Measurements from ENCODE around the gene SMPX.

SMPX gene

DNA sequence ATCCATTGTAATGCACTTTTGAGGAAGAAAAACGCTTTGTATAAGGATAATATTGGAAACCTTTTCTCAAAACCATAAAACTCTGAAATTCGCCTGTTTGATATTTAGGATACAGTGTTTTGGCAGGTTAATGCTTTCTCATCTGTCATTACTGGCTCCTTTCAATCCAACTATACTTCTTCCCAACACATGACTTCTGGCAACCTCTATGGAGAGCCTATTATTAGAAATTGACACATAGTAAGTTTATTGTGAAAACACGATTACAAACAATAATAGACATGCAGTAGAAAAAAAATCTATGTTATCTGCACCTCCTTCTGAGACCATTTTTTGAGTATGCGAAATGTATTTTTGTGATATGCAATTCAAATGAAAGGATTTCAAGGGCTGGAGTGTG lies 95.2 kb downstream of the SMPX start:
- H3K9me3 ChIP-seq (replicated peaks in 1 of 2; ENCODE audit: control insufficient read depth in 2 of 2, insufficient read depth in 1 of 2, low read depth in 1 of 2, low read length in 2 of 2) = no peaks in the 10 kb centered on the region
- H3K18ac ChIP-seq (ENCODE audit: low read length) = no peak overlapping the region
- no CpG with 5 or more reads among the region's 4 CpGs for WGBS, 2 donors (ENCODE audit: extremely low coverage in 2 of 2, insufficient read length in 2 of 2, insufficient replicate concordance in 1 of 2)
- no peaks in the 10 kb centered on the region for H3K27me3 ChIP-seq (ENCODE audit: control insufficient read depth in 3 of 3, insufficient read depth in 3 of 3, low read depth in 1 of 3, low read length in 3 of 3)
- H4K8ac ChIP-seq (ENCODE audit: low read depth, low read length) = no peak overlapping the region
- no peaks in the 10 kb centered on the region for H3K4me1 ChIP-seq (ENCODE audit: control insufficient read depth in 2 of 2, insufficient read depth in 1 of 2, low read depth in 1 of 2, low read length in 2 of 2)
- H3K4ac ChIP-seq (ENCODE audit: low read length) = no peak overlapping the region
- H3K4me2 ChIP-seq (ENCODE audit: insufficient read depth, low read length, poor library complexity, severe bottlenecking) = no peak overlapping the region
- no peak overlapping the region for H2AK5ac ChIP-seq (ENCODE audit: low read depth, low read length)
- H3K14ac ChIP-seq (ENCODE audit: low read length) = no peak overlapping the region
- H3K23ac ChIP-seq (ENCODE audit: low read depth, low read length, poor library complexity) = no peak overlapping the region
- no peak overlapping the region for H3K9ac ChIP-seq (ENCODE audit: low read depth, low read length, poor library complexity)
- H4K91ac ChIP-seq (ENCODE audit: low read depth, low read length, poor library complexity) = no peak overlapping the region
- no peak overlapping the region for H2AFZ ChIP-seq (ENCODE audit: low read length)
- no peak overlapping the region for H2BK15ac ChIP-seq (ENCODE audit: low read length)
- H3K4me3 ChIP-seq (ENCODE audit: low read length in 2 of 2) = no peak overlapping the region
- no peak overlapping the region for H2BK12ac ChIP-seq (ENCODE audit: low read length)
- no peak for DNase-seq (ENCODE audit: low spot score)
- no peaks in the 10 kb centered on the region for H3K36me3 ChIP-seq (replicated peaks in 1 of 2; ENCODE audit: control insufficient read depth in 2 of 2, insufficient read depth in 2 of 2, low read length in 2 of 2)
- H2BK120ac ChIP-seq (ENCODE audit: low read depth, low read length) = no peak overlapping the region
- H3K27ac ChIP-seq (replicated peaks; ENCODE audit: low read length) = no peak overlapping the region
- H2BK5ac ChIP-seq (ENCODE audit: low read length) = no peak overlapping the region
- no peaks in the 10 kb centered on the region for H3K79me1 ChIP-seq (ENCODE audit: low read depth, low read length)

GRCh38 chrX:21661316-21661715 lies 96.6 kb downstream of the SMPX start:
- Histone ChIP-seq H4K8ac (ENCODE audit: low read depth, low read length) (no peak overlapping the region), H3K23ac (ENCODE audit: low read depth, low read length, poor library complexity) (no peak overlapping the region), H3K4me3 (ENCODE audit: low read length in 2 of 2) (no peak overlapping the region), H4K91ac (ENCODE audit: low read depth, low read length, poor library complexity) (no peak overlapping the region), H3K14ac (ENCODE audit: low read length) (no peak overlapping the region), H3K79me1 (ENCODE audit: low read depth, low read length) (no peaks in the 10 kb centered on the region), H3K4me2 (ENCODE audit: insufficient read depth, low read length, poor library complexity, severe bottlenecking) (no peak overlapping the region), H3K4me1 (ENCODE audit: control insufficient read depth in 2 of 2, insufficient read depth in 1 of 2, low read depth in 1 of 2, low read length in 2 of 2) (no peaks in the 10 kb centered on the region), H3K4ac (ENCODE audit: low read length) (no peak overlapping the region), H3K9me3 (replicated peaks in 1 of 2; ENCODE audit: control insufficient read depth in 2 of 2, insufficient read depth in 1 of 2, low read depth in 1 of 2, low read length in 2 of 2) (no peaks in the 10 kb centered on the region), H2AFZ (ENCODE audit: low read length) (no peak overlapping the region), H2BK15ac (ENCODE audit: low read length) (no peak overlapping the region), H2BK5ac (ENCODE audit: low read length) (no peak overlapping the region), H3K27ac (replicated peaks; ENCODE audit: low read length) (no peak overlapping the region), H2AK5ac (ENCODE audit: low read depth, low read length) (no peak overlapping the region), H3K18ac (ENCODE audit: low read length) (no peak overlapping the region), H3K9ac (ENCODE audit: low read depth, low read length, poor library complexity) (no peak overlapping the region), H3K36me3 (replicated peaks in 1 of 2; ENCODE audit: control insufficient read depth in 2 of 2, insufficient read depth in 2 of 2, low read length in 2 of 2) (no peaks in the 10 kb centered on the region), H2BK120ac (ENCODE audit: low read depth, low read length) (no peak overlapping the region), H3K27me3 (ENCODE audit: control insufficient read depth in 3 of 3, insufficient read depth in 3 of 3, low read depth in 1 of 3, low read length in 3 of 3) (no peaks in the 10 kb centered on the region), H2BK12ac (ENCODE audit: low read length) (no peak overlapping the region)
- no CpG with 5 or more reads among the region's 6 CpGs for WGBS, 2 donors (ENCODE audit: extremely low coverage in 2 of 2, insufficient read length in 2 of 2, insufficient replicate concordance in 1 of 2)
- no peak for DNase-seq (ENCODE audit: low spot score)

GRCh38 chrX:21660156-21660555 lies 97.8 kb downstream of the SMPX start:
- no peak overlapping the region for H2BK12ac ChIP-seq (ENCODE audit: low read length)

GRCh38 chrX:21659320-21659719 lies 98.6 kb downstream of the SMPX start:
- H2BK15ac ChIP-seq (ENCODE audit: low read length) = no peak overlapping the region
- no peak overlapping the region for H2AK5ac ChIP-seq (ENCODE audit: low read depth, low read length)
- H3K4me1 ChIP-seq (ENCODE audit: control insufficient read depth in 2 of 2, insufficient read depth in 1 of 2, low read depth in 1 of 2, low read length in 2 of 2) = no peaks in the 10 kb centered on the region
- H3K9me3 ChIP-seq (replicated peaks in 1 of 2; ENCODE audit: control insufficient read depth in 2 of 2, insufficient read depth in 1 of 2, low read depth in 1 of 2, low read length in 2 of 2) = no peaks in the 10 kb centered on the region
- H3K18ac ChIP-seq (ENCODE audit: low read length) = no peak overlapping the region
- H3K27ac ChIP-seq (replicated peaks; ENCODE audit: low read length) = no peak overlapping the region
- no peaks in the 10 kb centered on the region for H3K27me3 ChIP-seq (ENCODE audit: control insufficient read depth in 3 of 3, insufficient read depth in 3 of 3, low read depth in 1 of 3, low read length in 3 of 3)
- H3K36me3 ChIP-seq (replicated peaks in 1 of 2; ENCODE audit: control insufficient read depth in 2 of 2, insufficient read depth in 2 of 2, low read length in 2 of 2) = no peaks in the 10 kb centered on the region
- H3K23ac ChIP-seq (ENCODE audit: low read depth, low read length, poor library complexity) = no peak overlapping the region
- no peak overlapping the region for H4K8ac ChIP-seq (ENCODE audit: low read depth, low read length)
- H2BK120ac ChIP-seq (ENCODE audit: low read depth, low read length) = no peak overlapping the region
- H2BK12ac ChIP-seq (ENCODE audit: low read length) = no peak overlapping the region
- no peak overlapping the region for H3K4me3 ChIP-seq (ENCODE audit: low read length in 2 of 2)
- H2AFZ ChIP-seq (ENCODE audit: low read length) = no peak overlapping the region
- no peaks in the 10 kb centered on the region for H3K79me1 ChIP-seq (ENCODE audit: low read depth, low read length)
- H2BK5ac ChIP-seq (ENCODE audit: low read length) = no peak overlapping the region
- no peak overlapping the region for H3K4me2 ChIP-seq (ENCODE audit: insufficient read depth, low read length, poor library complexity, severe bottlenecking)
- no peak overlapping the region for H3K9ac ChIP-seq (ENCODE audit: low read depth, low read length, poor library complexity)
- H4K91ac ChIP-seq (ENCODE audit: low read depth, low read length, poor library complexity) = no peak overlapping the region
- no peak for DNase-seq (ENCODE audit: low spot score)
- H3K4ac ChIP-seq (ENCODE audit: low read length) = no peak overlapping the region
- H3K14ac ChIP-seq (ENCODE audit: low read length) = no peak overlapping the region
- WGBS, 2 donors (ENCODE audit: extremely low coverage in 2 of 2, insufficient read length in 2 of 2, insufficient replicate concordance in 1 of 2) = no CpG with 5 or more reads among the region's 3 CpGs

More at GRCh38 chrX:21660156-21660555, 97.8 kb downstream of the SMPX start:
- H3K9ac ChIP-seq (ENCODE audit: low read depth, low read length, poor library complexity) = no peak overlapping the region
- H2BK120ac ChIP-seq (ENCODE audit: low read depth, low read length) = no peak overlapping the region
- H2BK5ac ChIP-seq (ENCODE audit: low read length) = no peak overlapping the region
- no peak overlapping the region for H3K14ac ChIP-seq (ENCODE audit: low read length)
- no peak overlapping the region for H2BK15ac ChIP-seq (ENCODE audit: low read length)
- WGBS, 2 donors (ENCODE audit: extremely low coverage in 2 of 2, insufficient read length in 2 of 2, insufficient replicate concordance in 1 of 2) = no CpG with 5 or more reads among the region's 2 CpGs
- H3K23ac ChIP-seq (ENCODE audit: low read depth, low read length, poor library complexity) = no peak overlapping the region
- H3K4me2 ChIP-seq (ENCODE audit: insufficient read depth, low read length, poor library complexity, severe bottlenecking) = no peak overlapping the region
- no peak overlapping the region for H3K4me3 ChIP-seq (ENCODE audit: low read length in 2 of 2)
- H4K91ac ChIP-seq (ENCODE audit: low read depth, low read length, poor library complexity) = no peak overlapping the region
- H3K18ac ChIP-seq (ENCODE audit: low read length) = no peak overlapping the region
- no peaks in the 10 kb centered on the region for H3K9me3 ChIP-seq (replicated peaks in 1 of 2; ENCODE audit: control insufficient read depth in 2 of 2, insufficient read depth in 1 of 2, low read depth in 1 of 2, low read length in 2 of 2)
- no peaks in the 10 kb centered on the region for H3K36me3 ChIP-seq (replicated peaks in 1 of 2; ENCODE audit: control insufficient read depth in 2 of 2, insufficient read depth in 2 of 2, low read length in 2 of 2)
- H4K8ac ChIP-seq (ENCODE audit: low read depth, low read length) = no peak overlapping the region
- no peaks in the 10 kb centered on the region for H3K27me3 ChIP-seq (ENCODE audit: control insufficient read depth in 3 of 3, insufficient read depth in 3 of 3, low read depth in 1 of 3, low read length in 3 of 3)
- H3K27ac ChIP-seq (replicated peaks; ENCODE audit: low read length) = no peak overlapping the region
- H3K79me1 ChIP-seq (ENCODE audit: low read depth, low read length) = no peaks in the 10 kb centered on the region
- H2AFZ ChIP-seq (ENCODE audit: low read length) = no peak overlapping the region
- DNase-seq (ENCODE audit: low spot score) = no peak
- no peak overlapping the region for H2AK5ac ChIP-seq (ENCODE audit: low read depth, low read length)
- no peaks in the 10 kb centered on the region for H3K4me1 ChIP-seq (ENCODE audit: control insufficient read depth in 2 of 2, insufficient read depth in 1 of 2, low read depth in 1 of 2, low read length in 2 of 2)
- no peak overlapping the region for H3K4ac ChIP-seq (ENCODE audit: low read length)

All from neuronal stem cell (in vitro differentiated cells).